Right ventricle myocardium inferior (tissue), 1 donor: ENCODE results near the gene KRT74. TPM values are rescaled to one million over a fixed set of nuclear protein-coding genes. Genes with fewer than 3 reads are reported as not detected.

ENCODE experiments used
- ATAC-seq: fragments of 200-7000 bp; cut with Tn5 transposase; one replicate; pipeline ENCODE4 v1.9.1; 2020; ENCODE audit warnings: mild to moderate bottlenecking, moderate library complexity
- DNase-seq: peaks from one replicate; pipeline ENCODE4 v3.0.0; 2021; ENCODE audit errors: missing footprints
- intact Hi-C: fragments of 100-400 bp; cut with DNase I; formaldehyde crosslinking; loops from one replicate; pipeline ENCODE4 v1.11.0; 2022
- total RNA-seq: library from RNA; stranded (reverse); fragmentation: NEBNext Ultra II Directional; extraction: Animal tissue kit (Norgen Biotek cat#: 25700); gene quantifications from one replicate; pipeline ENCODE4 v1.2.1, GENCODE V29; 2021
- donor health status: DM: no; HTN: yes; CAD: no; lungs with severe emphysema.

The KRT74 gene
- total RNA-seq, 1 donor from 2014 or later = not detected

- no peak for DNase-seq
- intact Hi-C loops = no loop called here
- peak; percentile 77 for ATAC-seq
Observed at GRCh38 chr12:52551216-52551865, 22.3 kb downstream of the KRT74 start.

GRCh38 chr12:52546126-52546525 is 27.5 kb downstream of the KRT74 start:
- intact Hi-C loops = no loop called here
- DNase-seq = no peak
- ATAC-seq = no peak

GRCh38 chr12:52543985-52544883 is 29.4 kb downstream of the KRT74 start:
- intact Hi-C loops = no loop called here
- DNase-seq = no peak
- ATAC-seq = peak; percentile 61

- DNase-seq (no peak), ATAC-seq (no peak)
- intact Hi-C loops = no loop called here
Observed at GRCh38 chr12:52542785-52543318, 30.8 kb downstream of the KRT74 start.

- ATAC-seq = no peak
- intact Hi-C loops = no loop called here
Observed at GRCh38 chr12:52542157-52542556, 31.5 kb downstream of the KRT74 start.

GRCh38 chr12:52541709-52542108 is 31.9 kb downstream of the KRT74 start:
- ATAC-seq = no peak

More at GRCh38 chr12:52542157-52542556, 31.5 kb downstream of the KRT74 start:
- DNase-seq = no peak

GRCh38 chr12:52540531-52540930 is 33.1 kb downstream of the KRT74 start:
- no peak for DNase-seq
- intact Hi-C loops = no loop called here
- ATAC-seq = no peak

More at GRCh38 chr12:52541709-52542108, 31.9 kb downstream of the KRT74 start:
- no peak for DNase-seq
- intact Hi-C loops = no loop called here

GRCh38 chr12:52539821-52540173 is 33.8 kb downstream of the KRT74 start:
- ATAC-seq (no peak), DNase-seq (no peak)
- intact Hi-C loops = no loop called here

GRCh38 chr12:52539083-52539820 is 34.4 kb downstream of the KRT74 start:
- no peak for DNase-seq
- no peak for ATAC-seq
- intact Hi-C loops = no loop called here

GRCh38 chr12:52537101-52537500 is 36.5 kb downstream of the KRT74 start:
- no peak for ATAC-seq
- intact Hi-C loops = no loop called here
- DNase-seq = no peak

GRCh38 chr12:52535574-52535973 is 38.1 kb downstream of the KRT74 start:
- intact Hi-C loops = no loop called here
- DNase-seq (no peak), ATAC-seq (no peak)

- intact Hi-C loops = no loop called here
Observed at GRCh38 chr12:52534482-52534881, 39.2 kb downstream of the KRT74 start.

GRCh38 chr12:52533686-52534470 is 39.8 kb downstream of the KRT74 start:
- intact Hi-C loops = no loop called here
- no peak for DNase-seq
- ATAC-seq = no peak

More at GRCh38 chr12:52534482-52534881, 39.2 kb downstream of the KRT74 start:
- ATAC-seq = no peak
- no peak for DNase-seq

- intact Hi-C loops = no loop called here
- ATAC-seq = no peak
- no peak for DNase-seq
Observed at GRCh38 chr12:52532636-52533035, 41.0 kb downstream of the KRT74 start.

GRCh38 chr12:52531566-52532300 is 41.9 kb downstream of the KRT74 start:
- intact Hi-C loops = no loop called here
- ATAC-seq (peak; percentile 35), DNase-seq (no peak)

- ATAC-seq = no peak
- intact Hi-C loops = no loop called here
- DNase-seq = no peak
Observed at GRCh38 chr12:52530905-52531304, 42.7 kb downstream of the KRT74 start.

GRCh38 chr12:52530366-52530765 is 43.3 kb downstream of the KRT74 start:
- DNase-seq = no peak
- ATAC-seq = no peak
- intact Hi-C loops = no loop called here

- no peak for ATAC-seq
- no peak for DNase-seq
- intact Hi-C loops = no loop called here
Observed at GRCh38 chr12:52529846-52530245, 43.8 kb downstream of the KRT74 start.
